ENCODE measurements around the gene SERTAD2.

DNA sequence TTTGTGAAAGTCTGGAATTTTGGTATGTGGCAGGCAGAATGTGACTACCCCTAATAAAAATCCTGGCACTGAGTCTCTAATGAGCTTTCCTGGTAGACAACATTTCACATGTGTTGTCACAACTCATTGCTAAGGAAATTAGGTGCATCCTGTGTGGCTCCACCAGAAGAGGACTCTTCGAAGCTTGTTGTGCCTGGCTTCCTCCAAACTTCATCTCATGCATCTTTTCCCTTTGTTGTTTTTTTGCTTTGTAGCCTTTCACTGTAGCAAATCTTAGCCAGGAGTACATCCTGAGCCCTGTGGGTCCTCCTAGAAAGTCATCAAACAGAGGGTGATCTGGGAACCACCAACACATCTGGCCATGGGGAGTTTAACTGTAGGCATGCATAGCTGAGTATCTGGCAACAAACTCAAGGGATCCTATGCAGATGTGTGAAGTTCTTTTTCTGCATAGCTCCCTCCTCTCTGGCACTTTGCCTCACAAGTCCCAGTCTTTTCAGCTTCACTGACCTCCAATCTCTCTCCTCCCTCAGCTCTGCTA is 42.1 kb upstream of the SERTAD2 start:
- TF ChIP-seq, protein P1, sequence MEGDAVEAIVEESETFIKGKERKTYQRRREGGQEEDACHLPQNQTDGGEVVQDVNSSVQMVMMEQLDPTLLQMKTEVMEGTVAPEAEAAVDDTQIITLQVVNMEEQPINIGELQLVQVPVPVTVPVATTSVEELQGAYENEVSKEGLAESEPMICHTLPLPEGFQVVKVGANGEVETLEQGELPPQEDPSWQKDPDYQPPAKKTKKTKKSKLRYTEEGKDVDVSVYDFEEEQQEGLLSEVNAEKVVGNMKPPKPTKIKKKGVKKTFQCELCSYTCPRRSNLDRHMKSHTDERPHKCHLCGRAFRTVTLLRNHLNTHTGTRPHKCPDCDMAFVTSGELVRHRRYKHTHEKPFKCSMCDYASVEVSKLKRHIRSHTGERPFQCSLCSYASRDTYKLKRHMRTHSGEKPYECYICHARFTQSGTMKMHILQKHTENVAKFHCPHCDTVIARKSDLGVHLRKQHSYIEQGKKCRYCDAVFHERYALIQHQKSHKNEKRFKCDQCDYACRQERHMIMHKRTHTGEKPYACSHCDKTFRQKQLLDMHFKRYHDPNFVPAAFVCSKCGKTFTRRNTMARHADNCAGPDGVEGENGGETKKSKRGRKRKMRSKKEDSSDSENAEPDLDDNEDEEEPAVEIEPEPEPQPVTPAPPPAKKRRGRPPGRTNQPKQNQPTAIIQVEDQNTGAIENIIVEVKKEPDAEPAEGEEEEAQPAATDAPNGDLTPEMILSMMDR (IDR thresholded peaks at IDR 0.05): no peak
- TF ChIP-seq EZH2 (IDR thresholded peaks at IDR 0.05) (no peak), EZH2phosphoT487 (IDR thresholded peaks at IDR 0.05) (no peak)

Measured in neural progenitor cell (in vitro differentiated cells).